PC-3 (cell line): ENCODE measurements around the gene AIRE.

ENCODE experiments used
- CTCF ChIP-seq: fragments of 300-600 bp; sonication (generic); conservative IDR thresholded peaks from 2 replicates; pipeline ENCODE4 v1.5.1; 2017; ENCODE audit warnings: antibody characterized with exemption, low read depth, mild to moderate bottlenecking, low read length
- EZH2 ChIP-seq: fragments of 300-600 bp; sonication (generic); IDR thresholded peaks from one replicate; pipeline ENCODE4 v1.6.1; 2017; ENCODE audit warnings: antibody characterized with exemption, mild to moderate bottlenecking, low read length; ENCODE audit not compliant: unreplicated experiment
- EZH2phosphoT487 ChIP-seq: fragments of 300-600 bp; sonication (generic); IDR thresholded peaks from 2 replicates; pipeline ENCODE4 v1.6.1; 2018; ENCODE audit warnings: mild to moderate bottlenecking, antibody characterized with exemption, low read length, borderline replicate concordance

- TF ChIP-seq CTCF (no peak), EZH2phosphoT487 (no peak), EZH2 (no peak)
These were observed 31.6 kb upstream of the AIRE start for GRCh38 chr21:44253832-44254710.
